MM.1S (cell line): Measurements from ENCODE around the gene LPIN1.

ENCODE experiments used
- EZH2 ChIP-seq: fragments of 300-600 bp; sonication (generic); optimal IDR thresholded peaks from 2 replicates; pipeline ENCODE3; 2017; ENCODE audit warnings: low read depth, mild to moderate bottlenecking, antibody characterized with exemption, low read length, mixed read lengths
- TF ChIP-seq, protein P1 (sequence below): fragments of 300-600 bp; sonication (generic); IDR thresholded peaks from 2 replicates; pipeline ENCODE4 v1.5.1; 2016; ENCODE audit warnings: antibody characterized with exemption, low read length, mixed read lengths

DNA sequence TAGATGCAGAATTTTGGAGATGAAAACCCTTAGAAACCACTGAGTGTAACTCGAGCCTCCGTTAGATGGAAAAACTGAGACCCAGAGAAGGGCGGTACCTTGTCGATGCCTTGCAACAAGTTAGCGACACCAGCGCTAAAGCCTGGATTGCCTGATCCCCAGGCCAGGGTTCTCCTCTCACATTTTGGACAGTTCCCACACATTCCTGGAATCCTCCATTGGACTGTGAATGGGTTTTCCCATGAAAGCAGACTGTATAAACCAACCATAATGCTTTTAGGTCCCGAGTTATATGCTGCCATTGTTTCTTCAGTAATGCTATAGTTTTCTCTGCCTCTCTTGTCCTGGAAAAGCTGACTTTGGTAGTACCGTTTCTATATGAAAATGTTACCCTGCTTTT is 37.1 kb upstream of the LPIN1 start:
- TF ChIP-seq, protein P1, sequence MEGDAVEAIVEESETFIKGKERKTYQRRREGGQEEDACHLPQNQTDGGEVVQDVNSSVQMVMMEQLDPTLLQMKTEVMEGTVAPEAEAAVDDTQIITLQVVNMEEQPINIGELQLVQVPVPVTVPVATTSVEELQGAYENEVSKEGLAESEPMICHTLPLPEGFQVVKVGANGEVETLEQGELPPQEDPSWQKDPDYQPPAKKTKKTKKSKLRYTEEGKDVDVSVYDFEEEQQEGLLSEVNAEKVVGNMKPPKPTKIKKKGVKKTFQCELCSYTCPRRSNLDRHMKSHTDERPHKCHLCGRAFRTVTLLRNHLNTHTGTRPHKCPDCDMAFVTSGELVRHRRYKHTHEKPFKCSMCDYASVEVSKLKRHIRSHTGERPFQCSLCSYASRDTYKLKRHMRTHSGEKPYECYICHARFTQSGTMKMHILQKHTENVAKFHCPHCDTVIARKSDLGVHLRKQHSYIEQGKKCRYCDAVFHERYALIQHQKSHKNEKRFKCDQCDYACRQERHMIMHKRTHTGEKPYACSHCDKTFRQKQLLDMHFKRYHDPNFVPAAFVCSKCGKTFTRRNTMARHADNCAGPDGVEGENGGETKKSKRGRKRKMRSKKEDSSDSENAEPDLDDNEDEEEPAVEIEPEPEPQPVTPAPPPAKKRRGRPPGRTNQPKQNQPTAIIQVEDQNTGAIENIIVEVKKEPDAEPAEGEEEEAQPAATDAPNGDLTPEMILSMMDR = no peak
- TF ChIP-seq EZH2 = no peak
